GM18499 (cell line): ENCODE measurements around the gene KRT33A.
"Not testable (repeated sequence)": the region's sequence is repeated elsewhere in the genome, so short reads cannot be mapped to it uniquely, and the experiment has no call there.

ENCODE experiments used
- ATAC-seq: cut with Tn5 transposase; IDR thresholded peaks from one replicate; pipeline ENCODE4 v1.9.1; 2021; ENCODE audit warnings: moderate number of reproducible peaks; ENCODE audit not compliant: insufficient read depth, unreplicated experiment

The KRT33A gene

GRCh38 chr17:41366070-41366469 is 15.4 kb upstream of the KRT33A start:
- no peak for ATAC-seq

- no peak for ATAC-seq
Observed at GRCh38 chr17:41363881-41364280, 13.3 kb upstream of the KRT33A start.

- ATAC-seq: no peak
Observed at GRCh38 chr17:41360296-41360995, 9.8 kb upstream of the KRT33A start.

- no peak for ATAC-seq
Observed at GRCh38 chr17:41354536-41354935, 3.9 kb upstream of the KRT33A start.

- no peak for ATAC-seq
Observed at GRCh38 chr17:41352597-41353366, 2.2 kb upstream of the KRT33A start.

GRCh38 chr17:41351177-41351576 is 549 bp upstream of the KRT33A start:
- ATAC-seq: no peak

GRCh38 chr17:41347869-41348760 is 2.5 kb downstream of the KRT33A start:
- no peak for ATAC-seq

- ATAC-seq: not testable (repeated sequence)
Observed at GRCh38 chr17:41346421-41346820, 4.2 kb downstream of the KRT33A start.

- ATAC-seq: no peak
Observed at GRCh38 chr17:41345992-41346391, 4.6 kb downstream of the KRT33A start.

GRCh38 chr17:41343029-41343428 is 7.6 kb downstream of the KRT33A start:
- no peak for ATAC-seq

- no peak for ATAC-seq
Observed at GRCh38 chr17:41340934-41341861, 9.4 kb downstream of the KRT33A start.

GRCh38 chr17:41340494-41340893 is 10.1 kb downstream of the KRT33A start:
- no peak for ATAC-seq

GRCh38 chr17:41339571-41340172 is 11.0 kb downstream of the KRT33A start:
- no peak for ATAC-seq

GRCh38 chr17:41338961-41339485 is 11.6 kb downstream of the KRT33A start:
- ATAC-seq: no peak

GRCh38 chr17:41335747-41336146 is 14.9 kb downstream of the KRT33A start:
- no peak for ATAC-seq

- no peak for ATAC-seq
Observed at GRCh38 chr17:41334385-41335305, 16.0 kb downstream of the KRT33A start.

GRCh38 chr17:41333836-41334235 is 16.8 kb downstream of the KRT33A start:
- ATAC-seq: no peak

GRCh38 chr17:41333098-41333497 is 17.5 kb downstream of the KRT33A start:
- no peak for ATAC-seq
